Measurements from ENCODE around the gene GNAZ. TPM values are rescaled to one million over a fixed set of nuclear protein-coding genes. Genes with fewer than 3 reads are reported as not detected.
"Not testable (repeated sequence)": the region's sequence is repeated elsewhere in the genome, so short reads cannot be mapped to it uniquely, and the experiment has no call there.

The GNAZ gene
- total RNA-seq, 1 donor from 2014 or later: 0.12 TPM

DNA sequence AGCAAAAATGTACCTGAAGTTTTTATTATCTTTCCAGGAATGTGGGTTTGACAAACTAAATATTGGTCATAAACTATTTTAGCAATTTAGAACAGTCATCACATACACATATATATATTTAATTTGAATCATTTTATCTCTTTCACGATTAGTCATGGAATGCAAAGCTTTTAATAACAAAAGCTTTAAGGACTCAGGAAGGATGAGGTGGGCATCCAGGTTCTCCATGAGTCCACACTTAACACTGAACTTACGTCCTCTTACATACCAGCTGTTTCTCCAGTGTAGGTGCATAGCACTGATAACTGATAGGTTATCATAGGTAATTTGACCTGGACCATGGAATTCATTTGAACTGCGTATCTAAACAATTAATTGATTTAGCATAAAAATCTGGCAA lies 28.1 kb upstream of the GNAZ start:
- DNase-seq (ENCODE audit: extremely low read depth, low read depth, low spot score): no peak

DNA sequence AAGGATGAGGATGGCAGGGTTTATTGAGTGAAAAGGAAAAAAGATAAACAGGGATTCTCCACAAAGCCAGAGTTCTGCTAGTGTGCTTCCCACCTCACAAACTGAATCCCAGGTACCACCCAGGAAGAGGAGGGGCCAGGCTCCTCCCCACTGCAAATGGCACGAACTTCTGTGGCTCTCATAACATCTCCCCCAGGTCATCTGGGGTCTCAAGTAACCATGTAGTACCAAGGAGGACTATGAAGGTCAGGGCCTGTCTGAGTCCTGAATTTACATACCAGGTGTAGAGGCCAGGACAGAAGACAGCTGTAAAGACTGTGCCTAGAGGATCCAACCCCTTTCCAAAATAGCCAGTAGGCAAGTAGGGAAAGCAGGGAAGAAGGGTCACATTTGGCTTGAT lies 25.7 kb upstream of the GNAZ start:
- no peak for DNase-seq (ENCODE audit: extremely low read depth, low read depth, low spot score)

DNA sequence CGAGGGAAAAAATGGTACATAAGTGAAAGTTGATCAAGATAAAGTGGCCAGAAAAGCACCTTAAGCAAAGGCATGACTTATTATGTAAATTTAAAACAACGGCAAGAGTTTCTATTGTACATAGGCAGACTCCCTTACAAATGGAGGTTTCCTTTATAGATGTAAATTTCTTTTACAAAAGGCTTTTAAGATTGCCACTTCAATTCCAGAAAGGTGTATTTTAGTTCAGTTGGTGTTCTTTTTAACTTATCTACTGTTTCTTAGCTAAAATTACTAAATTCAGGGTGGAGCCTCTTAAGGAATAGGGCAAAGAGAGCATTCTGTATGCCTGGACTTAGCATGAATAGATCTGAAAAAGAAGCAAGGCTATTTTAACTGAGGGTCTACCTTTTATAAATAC lies 24.9 kb upstream of the GNAZ start:
- no peak for DNase-seq (ENCODE audit: extremely low read depth, low read depth, low spot score)

DNA sequence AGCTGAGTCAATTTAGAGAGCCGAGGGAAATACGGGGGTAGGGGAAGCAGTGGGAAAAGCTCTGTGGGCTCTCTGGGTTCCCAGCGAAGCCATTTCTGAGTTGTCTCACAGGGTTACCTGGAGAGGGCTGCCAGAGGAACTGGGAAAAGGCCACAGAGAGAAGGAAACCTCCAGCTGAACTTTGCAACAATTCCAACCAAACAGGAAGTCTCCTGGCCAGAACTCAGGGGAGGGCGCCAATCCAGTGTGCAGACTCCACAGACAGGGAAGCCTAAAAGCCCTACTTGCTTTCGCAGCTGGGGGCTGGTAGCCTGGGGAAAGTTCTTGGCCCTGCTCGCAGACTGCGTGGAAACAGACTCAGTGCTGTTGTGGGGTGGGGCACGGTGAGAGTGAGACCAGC lies 23.1 kb upstream of the GNAZ start:
- no peak for DNase-seq (ENCODE audit: extremely low read depth, low read depth, low spot score)

DNA sequence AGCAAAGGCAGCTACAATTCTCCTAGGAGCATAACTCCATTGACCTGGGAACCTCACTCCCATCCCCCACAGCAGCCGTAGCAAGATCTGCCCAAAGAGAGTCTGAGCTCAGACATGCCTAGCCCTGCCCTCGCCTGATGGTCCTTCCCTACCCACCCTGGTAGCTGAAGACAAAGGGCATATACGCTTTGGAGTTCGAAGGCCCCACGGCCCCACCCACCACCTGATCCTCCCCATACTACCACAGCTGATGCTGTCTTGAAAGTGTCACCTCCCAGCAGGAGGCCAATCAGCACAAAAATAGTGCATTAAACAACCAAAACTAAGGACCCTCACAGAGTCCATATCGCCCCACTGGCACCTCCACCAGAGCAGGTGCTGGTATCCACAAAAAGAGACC lies 22.6 kb upstream of the GNAZ start:
- no peak for DNase-seq (ENCODE audit: extremely low read depth, low read depth, low spot score)

DNA sequence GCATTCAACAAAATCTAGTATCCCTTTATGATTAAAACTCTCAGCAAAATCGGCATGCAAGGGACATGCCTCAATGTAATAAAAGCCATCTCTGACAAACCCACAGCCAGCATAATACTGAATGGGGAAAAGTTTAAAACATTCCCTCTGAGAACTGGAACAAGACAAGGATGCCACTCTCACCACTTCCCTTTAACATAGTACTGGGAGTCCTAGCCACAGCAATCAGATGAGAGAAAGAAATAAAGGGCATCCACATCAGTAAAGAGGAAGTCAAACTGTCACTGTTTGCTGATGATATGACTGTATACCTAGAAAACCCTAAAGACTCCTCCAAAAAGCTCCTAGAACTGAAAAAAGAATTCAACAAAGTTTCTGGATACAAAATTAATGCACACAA lies 19.8 kb upstream of the GNAZ start:
- not testable (repeated sequence) for DNase-seq (ENCODE audit: extremely low read depth, low read depth, low spot score)

DNA sequence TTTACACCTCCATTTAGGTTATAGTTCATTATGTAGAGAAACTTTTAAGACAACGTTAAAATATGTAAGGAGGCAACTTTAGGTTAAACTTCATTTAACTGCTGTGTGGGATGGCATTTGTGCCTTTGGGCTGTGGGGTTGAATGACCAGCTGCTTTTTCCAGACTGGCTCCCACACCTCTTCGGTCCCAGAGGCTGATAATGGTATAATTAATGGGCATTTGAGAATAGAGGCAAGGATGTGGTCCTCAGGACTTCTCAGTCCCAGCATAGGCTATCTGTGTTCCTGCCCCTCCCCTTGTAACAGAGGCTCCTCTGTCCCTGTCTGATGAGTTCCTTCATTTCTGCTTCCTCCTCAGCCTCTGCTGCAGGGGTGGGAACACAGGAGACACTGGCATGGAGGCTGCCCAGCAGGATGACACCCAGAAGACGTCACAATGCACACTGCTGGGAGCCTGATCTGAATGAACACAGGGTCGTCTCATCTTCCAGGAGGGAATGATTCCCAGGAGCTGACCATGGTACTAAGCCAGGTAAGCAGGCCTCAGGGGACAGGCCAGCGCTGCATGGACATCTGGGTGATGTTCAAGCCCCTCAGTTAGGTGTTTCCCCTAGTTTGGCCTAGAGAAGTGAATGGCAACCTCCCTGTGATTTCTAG lies 17.1 kb upstream of the GNAZ start:
- no peak for DNase-seq (ENCODE audit: extremely low read depth, low read depth, low spot score)

DNA sequence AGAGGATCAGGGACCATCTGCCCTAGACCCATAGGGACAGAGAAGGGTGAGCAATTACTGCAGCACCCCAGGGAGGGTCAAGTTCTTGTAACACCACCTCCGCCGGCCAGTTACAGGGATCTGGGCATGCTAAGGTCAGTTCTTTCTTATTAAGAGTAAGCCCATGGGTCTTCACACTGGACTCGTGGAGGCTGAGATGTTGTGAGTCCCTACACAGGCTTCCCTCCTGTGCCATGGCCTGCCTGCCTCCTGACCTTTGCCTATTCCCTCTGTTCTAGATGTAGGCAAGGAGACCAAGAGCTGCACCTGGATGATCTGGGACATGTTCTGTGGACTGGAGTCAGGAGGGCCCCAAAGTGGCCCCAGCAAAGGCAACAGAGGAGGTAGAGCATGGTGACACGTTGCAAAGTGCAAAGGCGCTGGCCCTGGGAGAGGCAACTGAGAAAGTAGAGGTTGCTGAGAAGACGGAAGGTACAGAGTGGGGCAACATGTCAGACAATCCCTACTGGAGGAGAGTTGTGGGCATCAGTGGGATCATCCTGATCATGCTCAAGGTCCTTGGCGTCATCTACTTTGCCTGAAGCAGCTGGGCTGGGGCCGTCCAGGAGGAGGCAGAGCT lies 16.3 kb upstream of the GNAZ start:
- no peak for DNase-seq (ENCODE audit: extremely low read depth, low read depth, low spot score)

DNA sequence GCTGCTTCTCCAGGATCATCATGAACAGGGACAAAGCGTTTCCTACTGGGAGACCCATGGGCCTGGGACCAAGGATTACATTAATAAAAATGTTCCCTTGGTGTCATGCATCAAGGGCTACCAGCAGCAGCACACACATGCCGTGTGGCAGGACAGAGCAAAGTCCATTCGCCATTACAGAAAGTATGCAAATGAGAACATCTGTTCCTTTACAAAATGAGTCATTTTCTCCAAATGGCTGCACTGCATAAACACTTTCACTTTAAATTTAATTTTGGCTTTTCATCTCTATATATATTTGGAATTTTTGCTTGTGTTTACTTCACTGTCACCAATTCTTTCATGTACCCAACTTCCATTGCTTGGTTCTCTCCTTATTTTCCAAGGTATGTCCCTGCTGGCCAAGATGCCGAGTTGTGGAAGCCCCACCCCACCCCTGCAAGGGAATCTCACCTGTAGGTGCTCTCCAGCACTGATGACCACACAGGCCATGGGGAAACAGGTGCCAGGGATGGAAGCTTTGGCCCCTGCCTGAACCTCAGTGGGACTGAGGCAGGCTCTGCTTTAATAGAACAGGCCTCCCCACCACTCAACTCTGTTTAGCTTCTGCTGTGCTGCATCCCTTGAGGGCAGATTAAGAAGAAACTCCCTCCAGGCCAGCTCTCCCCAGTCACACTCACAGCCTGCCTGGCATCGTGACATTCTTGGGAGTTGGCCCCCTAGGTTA lies 15.6 kb upstream of the GNAZ start:
- DNase-seq (ENCODE audit: extremely low read depth, low read depth, low spot score): no peak

DNA sequence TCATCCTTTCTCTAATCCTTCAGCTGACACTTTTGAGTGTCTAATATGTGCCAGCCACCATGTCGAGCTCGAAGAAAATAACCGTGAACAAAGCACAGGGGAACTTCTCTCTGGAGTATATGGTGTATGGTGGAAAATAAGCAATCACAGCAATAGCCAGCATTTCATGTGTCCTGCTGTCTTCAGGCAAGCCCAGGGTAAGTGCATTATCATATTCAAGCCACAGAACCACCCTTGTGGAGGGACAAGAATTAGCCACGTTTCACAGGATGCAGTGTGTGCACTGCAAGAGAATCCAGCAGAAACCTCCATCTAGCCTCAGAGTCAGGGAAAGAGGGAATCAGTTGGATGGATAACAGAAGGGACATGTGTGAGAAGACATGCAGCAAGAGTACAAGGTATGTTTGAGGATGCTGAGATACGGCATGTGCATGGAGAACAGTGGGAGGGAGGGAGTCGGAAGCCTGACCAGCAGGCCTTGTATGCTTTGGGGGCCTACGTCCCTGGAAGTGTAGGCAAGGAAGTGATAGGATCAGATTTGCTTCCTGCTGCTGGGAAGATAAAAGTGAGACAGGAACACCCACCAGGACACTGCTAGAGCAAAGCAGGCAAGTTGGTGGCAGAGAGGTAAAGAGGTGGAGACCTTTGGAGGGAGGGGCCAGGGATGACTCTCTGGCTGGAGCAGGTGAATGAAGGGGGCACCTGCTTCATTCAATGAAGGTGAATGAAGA lies 14.7 kb upstream of the GNAZ start:
- DNase-seq (ENCODE audit: extremely low read depth, low read depth, low spot score): no peak

DNA sequence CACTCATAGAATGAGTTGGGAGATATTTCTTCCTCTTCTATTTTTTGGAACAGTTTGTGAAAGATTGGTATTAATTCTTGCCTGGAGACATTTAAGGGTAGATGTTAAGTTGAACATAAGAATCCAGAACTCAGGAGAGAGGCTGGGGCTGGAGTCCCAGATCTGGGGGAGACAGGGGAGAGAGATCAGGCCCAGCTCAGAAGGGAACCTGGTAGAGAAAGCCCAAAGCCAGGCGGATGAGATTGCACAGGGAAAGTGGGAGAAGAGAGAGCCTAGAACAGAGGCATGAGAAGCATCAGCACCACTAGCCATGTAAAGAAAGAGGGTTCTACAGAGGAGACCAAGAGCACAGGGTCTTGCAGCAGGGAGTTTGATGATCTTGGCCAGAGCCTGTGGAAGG lies 13.0 kb upstream of the GNAZ start:
- DNase-seq (ENCODE audit: extremely low read depth, low read depth, low spot score): no peak

DNA sequence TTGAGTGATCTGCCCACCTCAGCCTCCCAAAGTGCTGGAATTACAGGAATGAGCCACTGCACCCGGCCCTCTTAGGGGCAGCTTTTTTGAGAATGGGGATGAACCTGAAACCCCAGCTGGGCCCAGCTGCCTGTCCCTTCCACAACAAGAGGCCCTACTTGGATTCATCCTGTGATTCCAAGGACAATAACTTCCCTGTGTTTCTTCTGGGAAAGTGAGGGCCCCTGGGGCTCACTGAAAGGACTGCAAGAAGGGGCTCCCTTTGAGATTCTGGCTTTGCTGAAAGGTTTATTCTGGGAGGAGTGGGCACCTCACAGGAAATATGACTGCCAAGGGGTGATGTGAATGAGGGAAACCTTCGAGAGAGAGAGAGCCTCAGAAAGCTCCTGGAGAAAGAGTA lies 12.3 kb upstream of the GNAZ start:
- DNase-seq (ENCODE audit: extremely low read depth, low read depth, low spot score): no peak

DNA sequence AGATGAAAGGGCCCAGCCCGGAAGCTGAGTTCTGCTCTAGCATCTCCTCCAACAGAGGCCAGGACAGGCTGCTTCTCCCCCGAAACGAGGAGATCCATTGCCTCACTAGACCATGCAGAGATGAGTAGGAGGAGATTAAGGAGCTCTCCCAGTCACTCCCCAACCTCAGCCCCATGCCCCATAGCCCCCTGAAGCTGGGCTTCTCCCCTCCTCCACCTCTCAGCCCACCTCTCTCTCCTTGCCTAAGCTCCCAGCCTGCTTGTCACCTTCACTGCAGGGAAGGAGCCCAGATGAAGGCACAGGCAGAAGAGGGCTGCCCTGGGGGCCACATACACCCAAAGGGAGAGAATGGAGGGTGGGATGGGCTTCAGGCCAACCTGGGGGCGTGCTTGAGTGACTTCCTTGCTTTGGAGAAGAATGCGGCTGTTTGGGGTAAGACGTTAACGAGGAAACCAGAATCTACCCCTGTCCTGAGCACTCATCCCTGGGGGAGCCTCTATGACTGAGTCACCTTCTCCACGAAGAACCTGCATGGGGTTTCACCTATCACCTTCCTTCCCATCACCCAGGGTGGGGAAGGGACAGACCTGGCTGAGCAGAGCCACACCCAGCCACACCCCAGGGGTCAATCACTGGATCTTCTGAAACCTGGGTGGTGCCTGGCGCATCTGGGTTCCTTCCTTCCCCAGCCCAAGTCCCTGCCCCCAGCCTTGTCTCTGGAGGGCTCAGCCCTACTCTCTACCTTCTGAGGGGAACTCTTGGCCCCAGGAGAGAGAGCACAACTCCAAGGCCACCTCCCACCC lies 11.6 kb upstream of the GNAZ start:
- no peak for DNase-seq (ENCODE audit: extremely low read depth, low read depth, low spot score)

DNA sequence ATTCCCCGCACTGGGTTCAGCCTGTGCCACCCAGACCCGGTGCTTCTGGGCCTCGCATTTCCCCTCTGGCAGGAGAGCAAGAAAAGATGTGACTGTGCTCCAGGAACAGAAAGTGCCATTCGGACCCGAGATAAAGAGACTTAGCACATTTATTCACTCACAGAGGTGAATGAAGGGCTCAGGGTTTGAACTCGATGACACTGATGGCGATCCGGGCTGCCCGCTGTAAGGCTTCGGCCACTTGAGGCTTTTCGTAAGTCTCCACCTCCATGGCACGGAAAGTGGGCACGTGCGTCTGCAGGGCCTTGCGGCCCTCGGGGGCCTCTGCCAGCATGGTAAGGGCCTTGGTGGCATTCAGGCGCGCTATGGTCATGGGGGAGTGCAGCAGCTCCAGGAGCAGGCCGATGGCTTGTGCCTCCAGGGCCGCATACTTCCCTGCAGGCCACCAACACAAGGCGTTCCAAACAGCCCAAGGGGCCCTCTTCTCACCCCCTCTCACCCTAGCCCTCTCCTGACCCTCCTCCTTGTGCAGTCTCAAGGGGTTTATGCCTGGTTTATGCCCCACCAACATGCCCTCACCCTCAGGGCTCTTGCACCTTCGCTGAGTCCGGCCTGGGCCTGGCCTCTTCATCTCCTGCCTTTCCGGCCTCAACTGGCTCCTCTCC lies 10.9 kb upstream of the GNAZ start:
- no peak for DNase-seq (ENCODE audit: extremely low read depth, low read depth, low spot score)

DNA sequence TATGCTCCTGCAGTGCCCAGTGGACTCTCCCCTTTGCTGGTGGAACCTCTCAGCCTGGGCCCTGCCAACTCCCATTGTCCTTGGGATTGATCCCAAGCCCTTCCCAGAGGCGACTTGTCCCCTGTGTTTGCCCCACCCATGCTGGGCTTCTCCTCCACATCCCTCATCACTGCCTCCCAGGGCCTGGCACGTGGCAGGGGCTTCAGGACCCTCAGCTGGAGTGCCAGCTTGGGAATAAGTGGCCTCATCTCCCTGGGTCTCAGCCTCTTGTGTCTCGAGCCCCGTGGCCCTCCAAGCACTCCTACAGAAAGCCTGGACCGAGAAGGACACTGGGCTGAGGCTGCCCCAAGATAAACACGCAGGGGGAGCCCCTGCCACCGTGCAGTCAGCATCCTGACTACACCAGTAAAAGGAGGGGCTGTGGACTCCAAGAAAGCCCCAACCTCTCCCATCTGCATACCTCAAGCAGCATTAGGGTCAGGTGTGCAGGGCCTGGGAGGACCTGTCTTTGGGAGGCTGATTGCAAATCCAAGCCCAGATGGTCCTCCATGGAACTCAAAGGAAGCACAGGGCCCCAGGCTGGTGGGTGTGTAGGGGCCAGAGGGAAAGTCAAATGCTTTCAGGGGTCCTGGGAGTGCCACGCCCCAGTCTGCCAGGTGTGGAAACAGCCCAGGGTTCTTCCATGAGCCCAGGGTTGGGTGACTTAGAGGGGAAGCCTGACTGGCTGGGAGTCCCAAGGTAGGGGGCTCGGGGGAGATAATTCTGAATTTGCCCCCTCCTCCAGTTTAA lies 9.5 kb upstream of the GNAZ start:
- DNase-seq (ENCODE audit: extremely low read depth, low read depth, low spot score): no peak

DNA sequence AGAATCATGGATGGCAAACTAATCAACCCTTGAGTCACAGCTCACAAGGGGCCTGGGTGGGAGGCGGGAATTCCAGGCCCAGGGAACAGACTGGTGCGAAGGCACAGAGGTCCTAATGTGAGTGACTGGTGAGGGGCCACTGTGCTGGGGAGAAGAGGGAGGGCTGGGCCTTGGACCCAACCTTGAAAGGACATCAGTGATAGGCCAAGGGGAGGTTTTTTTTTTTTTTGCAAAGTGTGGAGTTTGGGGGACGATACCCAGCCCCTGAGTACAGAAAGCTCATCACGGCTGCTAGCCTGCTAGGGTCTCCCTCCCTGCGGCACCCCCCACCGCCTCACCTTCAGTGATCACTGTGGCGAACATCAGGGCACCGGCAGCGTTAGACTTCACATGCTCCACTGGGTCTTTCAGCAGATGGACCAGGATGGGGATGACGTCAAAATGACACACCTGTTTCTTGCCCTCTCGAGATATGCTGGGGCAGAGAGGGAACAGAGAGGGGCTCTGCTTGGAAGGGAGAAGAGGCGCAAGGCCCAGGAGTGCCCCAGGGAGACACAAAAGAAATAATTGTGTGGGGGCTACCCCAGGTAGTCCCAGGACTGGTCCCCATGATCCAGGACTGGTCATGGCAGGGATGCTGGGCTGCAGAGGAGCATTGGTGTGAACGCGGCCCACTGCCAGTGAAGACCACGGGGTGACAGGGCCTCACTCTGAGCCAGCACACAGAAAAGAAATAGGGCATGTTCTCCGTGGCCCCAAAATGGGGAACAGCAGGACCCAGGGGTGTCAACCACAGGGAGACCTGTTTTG lies 8.6 kb upstream of the GNAZ start:
- no peak for DNase-seq (ENCODE audit: extremely low read depth, low read depth, low spot score)

DNA sequence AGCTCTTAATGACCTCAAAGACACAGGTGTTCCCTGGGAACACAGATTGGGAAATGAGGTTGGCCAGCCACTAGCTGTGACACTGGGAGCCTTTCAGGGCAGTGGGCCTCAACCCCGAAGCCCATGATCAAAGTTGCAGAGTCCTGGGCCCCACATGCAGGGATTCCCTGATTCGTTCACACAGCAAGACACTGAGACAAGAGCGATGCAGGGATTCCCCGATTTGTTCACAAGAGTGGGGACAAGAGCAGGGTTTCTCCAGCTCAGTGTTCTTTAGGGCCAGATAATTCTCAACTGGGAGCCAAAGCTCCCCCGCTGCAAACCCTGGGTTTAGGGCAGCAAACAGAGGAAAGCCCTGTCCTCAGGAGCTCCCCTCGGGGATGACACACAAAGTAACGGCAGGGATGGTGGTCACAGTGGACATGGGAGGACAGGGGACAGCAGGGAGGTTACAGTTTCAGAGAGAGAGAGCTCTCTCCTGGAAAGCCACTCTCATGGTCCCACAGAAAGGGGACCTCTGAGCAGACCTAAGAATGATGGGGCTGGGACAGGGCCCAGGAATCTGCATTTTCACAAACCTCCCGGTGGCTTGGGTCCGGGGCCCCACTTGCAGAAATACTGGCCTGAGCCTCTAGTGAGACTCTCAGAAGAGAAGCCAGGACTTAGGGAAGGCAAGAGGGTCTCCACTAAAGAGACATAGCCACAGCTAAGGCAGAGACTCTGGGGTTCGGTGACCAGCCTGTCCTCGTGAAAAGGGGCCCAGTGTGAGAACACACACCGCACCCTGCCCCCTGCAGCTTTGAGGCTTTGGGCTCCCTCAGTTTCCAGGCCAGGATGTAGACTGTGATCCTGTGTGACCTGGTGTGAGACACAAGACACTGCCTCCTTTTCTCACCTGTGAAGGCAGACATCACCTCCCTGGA lies 7.4 kb upstream of the GNAZ start:
- DNase-seq (ENCODE audit: extremely low read depth, low read depth, low spot score): no peak

All from glomerular endothelial cell (primary cell).